HL-60/S4 (cell line): ENCODE results near the gene ARNT2.

ENCODE experiments used
- in situ Hi-C: fragments of 300-500 bp; cut with MboI; formaldehyde crosslinking; loops from 2 replicates; pipeline ENCODE4 v1.14.3; 2022; ENCODE audit warnings: low sequenced_read_pairs

Gene ARNT2

GRCh38 chr15:80608688-80609087 lies 204.5 kb downstream of the ARNT2 start:
- in situ Hi-C loops: no loop called here

GRCh38 chr15:80609091-80609490 lies 204.9 kb downstream of the ARNT2 start:
- in situ Hi-C loops: no loop called here

- in situ Hi-C loops: no loop called here
Observed at GRCh38 chr15:80609512-80609946, 205.3 kb downstream of the ARNT2 start.

- in situ Hi-C loops: no loop called here
Observed at GRCh38 chr15:80611543-80612080, 207.4 kb downstream of the ARNT2 start.

- in situ Hi-C loops: no loop called here
Observed at GRCh38 chr15:80612118-80612823, 208.1 kb downstream of the ARNT2 start.

- in situ Hi-C loops: no loop called here
Observed at GRCh38 chr15:80613762-80614365, 209.7 kb downstream of the ARNT2 start.

GRCh38 chr15:80614711-80615360 lies 210.7 kb downstream of the ARNT2 start:
- in situ Hi-C loops: no loop called here

- in situ Hi-C loops: no loop called here
Observed at GRCh38 chr15:80615361-80615736, 211.2 kb downstream of the ARNT2 start.

GRCh38 chr15:80615783-80616391 lies 211.7 kb downstream of the ARNT2 start:
- in situ Hi-C loops: no loop called here

GRCh38 chr15:80618685-80619400 lies 214.7 kb downstream of the ARNT2 start:
- in situ Hi-C loops: no loop called here

- in situ Hi-C loops: no loop called here
Observed at GRCh38 chr15:80619680-80620079, 215.5 kb downstream of the ARNT2 start.

- in situ Hi-C loops: no loop called here
Observed at GRCh38 chr15:80620141-80620540, 216.0 kb downstream of the ARNT2 start.

GRCh38 chr15:80620931-80621330 lies 216.7 kb downstream of the ARNT2 start:
- in situ Hi-C loops: no loop called here

GRCh38 chr15:80626643-80627120 lies 222.5 kb downstream of the ARNT2 start:
- in situ Hi-C loops: no loop called here

- in situ Hi-C loops: no loop called here
Observed at GRCh38 chr15:80629355-80629754, 225.2 kb downstream of the ARNT2 start.

- in situ Hi-C loops: no loop called here
Observed at GRCh38 chr15:80630981-80631380, 226.8 kb downstream of the ARNT2 start.

GRCh38 chr15:80633221-80633620 lies 229.0 kb downstream of the ARNT2 start:
- in situ Hi-C loops: no loop called here

- in situ Hi-C loops: no loop called here
Observed at GRCh38 chr15:80635953-80636352, 231.8 kb downstream of the ARNT2 start.

GRCh38 chr15:80636675-80637074 lies 232.5 kb downstream of the ARNT2 start:
- in situ Hi-C loops: no loop called here

- in situ Hi-C loops: no loop called here
Observed at GRCh38 chr15:80637747-80638146, 233.6 kb downstream of the ARNT2 start.
